Upper lobe of left lung (tissue), 6 donors: ENCODE measurements around the gene ZER1. TPM values are rescaled to one million over a fixed set of nuclear protein-coding genes. Genes with fewer than 3 reads are reported as not detected.
"Not testable (repeated sequence)": the region's sequence is repeated elsewhere in the genome, so short reads cannot be mapped to it uniquely, and the experiment has no call there.

Experiments used
- ATAC-seq, 2 donors: fragments of 200-7000 bp; cut with Tn5 transposase; one replicate each; pipeline ENCODE4 v1.9.1; 2022; ENCODE audit warnings: mild to moderate bottlenecking in 2 of 2, moderate library complexity in 2 of 2; ENCODE audit not compliant: low FRiP score in 2 of 2
- DNase-seq, 2 donors: peaks; one replicate each; pipeline ENCODE4 v3.0.0-alpha.2; 2019 to 2020
- H3K27ac ChIP-seq, 4 donors: fragments of 200-600 bp; sonication (generic); one replicate each; pipeline ENCODE4 v1.5.1; 2016 to 2019
- H3K27me3 ChIP-seq, 4 donors: fragments of 200-600 bp; sonication (generic); one replicate each; pipeline ENCODE4 v1.5.1; 2017 to 2019
- H3K36me3 ChIP-seq, 4 donors: fragments of 200-600 bp; sonication (generic); one replicate each; pipeline ENCODE4 v1.5.1; 2016 to 2019
- H3K4me1 ChIP-seq, 4 donors: fragments of 200-600 bp; sonication (generic); one replicate each; pipeline ENCODE4 v1.5.1; 2018 to 2019
- H3K4me3 ChIP-seq, 4 donors: fragments of 200-600 bp; sonication (generic); one replicate each; pipeline ENCODE4 v1.5.1; 2017 to 2019; ENCODE audit warnings: mild to moderate bottlenecking in 2 of 4, moderate library complexity in 1 of 4
- H3K9me3 ChIP-seq, 4 donors: fragments of 200-600 bp; sonication (generic); one replicate each; pipeline ENCODE4 v1.5.1; 2018 to 2019
- CTCF ChIP-seq, 6 experiments: fragments of 450-650 bp in 4 of 6; fragments of 200-600 bp in 2 of 6; sonication (generic) in 2 of 6; IDR thresholded peaks; one replicate each; pipeline ENCODE4 v1.5.1; 2016 to 2019; ENCODE audit warnings: antibody characterized with exemption in 6 of 6
- EP300 ChIP-seq, 4 donors: sonication (generic); formaldehyde crosslinking; IDR thresholded peaks; one replicate each; pipeline ENCODE4 v1.5.1; 2017; ENCODE audit warnings: antibody characterized with exemption in 4 of 4, control low read depth in 2 of 4
- POLR2A ChIP-seq, 4 donors: fragments of 450-650 bp; IDR thresholded peaks; one replicate each; pipeline ENCODE4 v1.5.1; 2016 to 2017; ENCODE audit warnings: antibody characterized with exemption in 4 of 4, mild to moderate bottlenecking in 2 of 4
- POLR2AphosphoS5 ChIP-seq, 2 donors: sonication (generic); formaldehyde crosslinking; IDR thresholded peaks; one replicate each; pipeline ENCODE4 v1.5.1; 2017; ENCODE audit warnings: antibody characterized with exemption in 2 of 2
- WGBS, 2 donors: methylation state at CpG; one replicate each; pipeline ENCODE4 v1.1.5; 2017 to 2018; 5-methylcytosine and 5-hydroxymethylcytosine counted together
- total RNA-seq, 6 donors: library from RNA; depleted of rRNA in 4 of 6; stranded (reverse); fragments of >200 nt in 4 of 6; gene quantifications; one replicate each; pipeline versions ENCODE4 v1.1.0 to v1.2.1, GENCODE V29; 2016 to 2021
- donor health status: DM: no; HTN: no; CAD: no; lungs with moderate emphysema.
- donor health status: DM: no; HTN: yes; CAD: no; lungs with severe emphysema.

The ZER1 gene
- total RNA-seq, 6 donors from 2014 or later = 30.9 to 55.5 (median 44.0) TPM

- no peaks in the 10 kb centered on the region for H3K27me3 ChIP-seq
- H3K36me3 ChIP-seq = peaks cover 0 to 13% (median 4%) of the 10 kb centered on the region in 4 donors
- no peaks in the 10 kb centered on the region for H3K9me3 ChIP-seq
- H3K4me1 ChIP-seq = peaks cover 3 to 26% (median 18%) of the 10 kb centered on the region in 4 donors
- H3K4me3 ChIP-seq = peak overlapping the region in 3 of 4 donors; percentile 75 to 86 (median 86)
- peak in 1 of 2 donors; percentile 71 for ATAC-seq
- peak in 1 of 2 donors; percentile 81 for DNase-seq
- whole genome bisulfite sequencing, 2 donors = 54 to 77% methylated on average over 17 to 28 of the region's 31 CpGs
- TF ChIP-seq POLR2A (IDR thresholded peaks at IDR 0.05) (no peak), CTCF (IDR thresholded peaks at IDR 0.05) (no peak), POLR2AphosphoS5 (IDR thresholded peaks at IDR 0.05) (peak in 1 of 2 donors; percentile 36), EP300 (IDR thresholded peaks at IDR 0.05) (no peak)
- H3K27ac ChIP-seq = peak overlapping the region; percentile 84 to 93 (median 88)
Observed at GRCh38 chr9:128703616-128704355, 67.9 kb downstream of the ZER1 start.

- DNase-seq = peak in 1 of 2 donors; percentile 90
- peaks cover 3 to 26% (median 18%) of the 10 kb centered on the region in 4 donors for H3K4me1 ChIP-seq
- H3K4me3 ChIP-seq = peak overlapping the region; percentile 75 to 86 (median 84)
- no peaks in the 10 kb centered on the region for H3K9me3 ChIP-seq
- H3K27me3 ChIP-seq = no peaks in the 10 kb centered on the region
- TF ChIP-seq EP300 (IDR thresholded peaks at IDR 0.05) (no peak), POLR2A (IDR thresholded peaks at IDR 0.05) (no peak)
- 5 to 8% methylated on average over 24 to 48 of the region's 55 CpGs for WGBS, 2 donors
- ATAC-seq = peak; percentile 43 to 54
- peak overlapping the region; percentile 84 to 93 (median 88) for H3K27ac ChIP-seq
- peaks cover 0 to 13% (median 4%) of the 10 kb centered on the region in 4 donors for H3K36me3 ChIP-seq
Observed at GRCh38 chr9:128702949-128703615, 68.6 kb downstream of the ZER1 start.

- DNase-seq (peak; percentile 85 to 96), ATAC-seq (peak; percentile 91 to 94)
- H3K27ac ChIP-seq = peak within 1 kb of the TSS; percentile 84 to 93 (median 88)
- H3K4me3 ChIP-seq = peak within 1 kb of the TSS; percentile 75 to 86 (median 84)
- TF ChIP-seq CTCF (IDR thresholded peaks at IDR 0.05) (peak; percentile 85 to 96 (median 94)), POLR2AphosphoS5 (IDR thresholded peaks at IDR 0.05) (peak in 1 of 2 donors; percentile 12), EP300 (IDR thresholded peaks at IDR 0.05) (no peak), POLR2A (IDR thresholded peaks at IDR 0.05) (peak in 2 of 4 donors; percentile 13 to 46)
- no peaks in the 10 kb centered on the region for H3K9me3 ChIP-seq
- peaks cover 0 to 11% (median 4%) of the 10 kb centered on the region in 4 donors for H3K36me3 ChIP-seq
- no peaks in the 10 kb centered on the region for H3K27me3 ChIP-seq
- peaks cover 3 to 26% (median 18%) of the 10 kb centered on the region in 4 donors for H3K4me1 ChIP-seq
- WGBS, 2 donors = 0% methylated on average over 8 of the region's 65 CpGs; no CpG with 5 or more reads in 1 of the 2 donors
Observed at GRCh38 chr9:128702445-128702948, 69.2 kb downstream of the ZER1 start, which contains the start of gene PKN3. Gene PKN3, plus strand, starts transcription at chr9:128702503. Its CDS starts 413 bp downstream, at chr9:128702916.

GRCh38 chr9:128701227-128701854 lies 70.4 kb downstream of the ZER1 start:
- no peak for ATAC-seq
- H3K36me3 ChIP-seq = peaks cover 0 to 13% (median 4%) of the 10 kb centered on the region in 4 donors
- WGBS, 2 donors = 75 to 80% methylated on average over 10 of the region's 10 CpGs
- H3K27ac ChIP-seq = no peak overlapping the region
- no peak overlapping the region for H3K4me3 ChIP-seq
- peaks cover 3 to 26% (median 18%) of the 10 kb centered on the region in 4 donors for H3K4me1 ChIP-seq
- no peak for DNase-seq
- no peaks in the 10 kb centered on the region for H3K27me3 ChIP-seq
- TF ChIP-seq EP300 (IDR thresholded peaks at IDR 0.05) = no peak
- no peak for TF ChIP-seq POLR2AphosphoS5 (IDR thresholded peaks at IDR 0.05)
- no peak for TF ChIP-seq POLR2A (IDR thresholded peaks at IDR 0.05)
- TF ChIP-seq CTCF (IDR thresholded peaks at IDR 0.05) = no peak
- no peaks in the 10 kb centered on the region for H3K9me3 ChIP-seq

- H3K27ac ChIP-seq, ATAC-seq, H3K9me3 ChIP-seq, DNase-seq, H3K4me3 ChIP-seq, H3K27me3 ChIP-seq: not testable (repeated sequence)
- H3K36me3 ChIP-seq = peaks cover 12 to 28% (median 18%) of the 10 kb centered on the region in 4 donors
- WGBS, 2 donors = 94 to 98% methylated on average over 30 of the region's 30 CpGs
- peaks cover 1 to 24% (median 17%) of the 10 kb centered on the region in 4 donors for H3K4me1 ChIP-seq
Observed at GRCh38 chr9:128699096-128699795, 72.5 kb downstream of the ZER1 start.
